GM21786 (cell line): ENCODE measurements around the gene PXYLP1.
"Not testable (repeated sequence)": the region's sequence is repeated elsewhere in the genome, so short reads cannot be mapped to it uniquely, and the experiment has no call there.

Experiments used
- ATAC-seq: cut with Tn5 transposase; IDR thresholded peaks from one replicate; pipeline ENCODE4 v1.9.1; 2021; ENCODE audit not compliant: unreplicated experiment

Gene PXYLP1

GRCh38 chr3:141291559-141292355 lies 60.1 kb downstream of the PXYLP1 start:
- ATAC-seq, result no peak

GRCh38 chr3:141292356-141293058 lies 60.9 kb downstream of the PXYLP1 start:
- no peak for ATAC-seq

DNA sequence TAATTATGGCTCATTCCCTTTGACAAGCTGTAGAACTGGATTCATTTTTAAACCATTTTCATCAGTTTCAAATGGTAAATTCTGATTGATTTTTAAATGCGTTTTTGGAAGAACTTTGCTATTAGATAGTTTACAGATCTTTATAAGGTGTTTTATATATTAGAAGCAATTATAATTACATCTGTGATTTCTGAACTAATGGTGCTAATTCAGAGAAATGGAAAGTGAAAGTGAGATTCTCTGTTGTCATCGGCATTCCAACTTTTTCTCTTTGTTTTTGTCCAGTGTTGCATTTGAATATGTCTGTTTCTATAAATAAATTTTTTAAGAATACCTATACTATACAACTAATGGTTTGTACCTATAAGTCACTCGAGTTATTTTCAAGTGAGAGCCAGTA lies 62.7 kb downstream of the PXYLP1 start:
- ATAC-seq, result no peak

DNA sequence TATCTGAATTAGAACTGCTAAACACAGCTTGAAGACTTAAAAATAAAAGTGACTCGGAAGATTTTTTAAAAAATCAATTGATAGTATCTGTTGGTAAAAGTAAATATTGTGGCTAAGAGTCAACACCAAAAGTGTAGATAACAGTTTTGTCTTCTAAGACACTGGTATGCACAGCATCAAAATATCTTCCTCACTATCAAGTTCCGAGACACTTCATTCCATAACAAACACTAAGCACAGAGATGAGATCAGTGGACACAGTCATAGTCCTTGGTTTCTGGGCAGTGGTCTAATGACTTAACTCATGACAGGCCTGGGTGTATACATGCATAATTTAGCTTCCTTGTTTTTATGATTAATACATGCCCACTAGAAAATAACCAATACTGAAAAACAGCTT lies 63.2 kb downstream of the PXYLP1 start:
- ATAC-seq, result no peak

DNA sequence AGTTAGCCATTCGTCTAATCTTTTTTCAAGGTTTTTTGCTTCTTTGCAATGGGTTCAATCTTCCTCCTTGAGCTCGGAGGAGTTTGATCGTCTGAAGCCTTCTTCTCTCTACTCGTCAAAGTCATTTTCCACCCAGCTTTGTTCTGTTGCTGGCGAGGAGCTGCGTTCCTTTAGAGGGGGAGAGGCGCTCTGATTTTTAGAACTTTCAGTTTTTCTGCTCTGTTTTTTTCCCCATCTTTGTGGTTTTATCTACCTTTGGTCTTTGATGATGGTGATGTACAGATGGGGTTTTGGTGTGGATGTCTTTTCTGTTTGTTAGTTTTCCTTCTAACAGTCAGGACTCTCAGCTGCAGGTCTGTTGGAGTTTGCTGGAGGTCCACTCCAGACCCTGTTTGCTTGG lies 68.8 kb downstream of the PXYLP1 start:
- ATAC-seq, result not testable (repeated sequence)

GRCh38 chr3:141302364-141303141 lies 70.9 kb downstream of the PXYLP1 start:
- no peak for ATAC-seq

DNA sequence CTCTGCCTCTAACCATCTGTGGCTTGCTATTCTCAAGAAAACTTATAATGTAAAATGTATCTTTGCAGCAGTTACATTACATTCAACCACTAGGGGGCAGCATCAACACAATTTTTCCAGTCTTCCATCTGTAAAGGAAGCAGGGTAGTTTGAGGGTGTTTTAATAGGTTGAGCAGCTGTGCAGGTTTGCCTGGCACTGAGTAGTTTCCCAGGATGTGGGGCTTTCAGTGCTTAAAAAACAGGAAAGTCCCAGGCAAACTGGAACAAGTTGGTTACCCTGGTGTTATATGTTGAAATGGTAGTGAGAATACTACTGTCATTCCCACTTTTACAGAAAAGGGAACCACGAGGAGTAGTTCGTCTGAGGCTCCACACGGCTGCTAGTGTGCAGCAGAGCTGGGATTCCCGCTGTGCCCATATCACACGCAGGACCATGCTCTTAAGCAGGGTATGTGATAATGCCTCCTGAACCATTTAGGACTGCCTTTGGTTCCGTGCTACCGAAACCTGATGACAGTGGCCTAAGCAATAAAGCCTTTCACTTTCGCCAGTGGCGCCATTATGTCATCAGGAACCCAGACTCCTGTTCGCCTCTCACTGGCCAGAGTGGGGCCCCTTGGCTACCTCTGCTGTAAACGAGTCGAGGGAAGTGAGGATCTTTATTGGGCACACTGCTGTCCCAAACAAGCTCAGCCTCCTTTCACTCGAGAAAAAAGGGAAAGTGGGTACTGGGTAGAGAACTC lies 72.0 kb downstream of the PXYLP1 start:
- no peak for ATAC-seq

DNA sequence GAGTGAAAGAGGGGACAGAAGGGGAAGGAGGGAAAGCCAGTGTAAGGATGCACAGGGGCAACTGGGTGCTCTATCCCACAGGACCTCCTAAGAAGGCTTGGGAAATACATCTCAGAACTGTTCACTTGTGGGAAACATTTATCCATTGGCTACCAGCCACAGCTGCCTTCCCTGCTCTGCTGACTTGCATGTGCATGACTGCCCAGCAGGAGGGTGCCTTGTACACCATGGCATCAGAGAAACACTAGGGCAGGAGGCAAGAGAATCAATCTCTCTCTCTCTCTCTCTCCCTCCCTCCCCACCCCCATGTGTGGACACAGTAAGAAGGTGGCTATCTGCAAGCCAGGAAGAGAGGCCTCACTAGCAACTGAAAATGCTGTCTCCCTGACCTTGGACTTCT lies 73.8 kb downstream of the PXYLP1 start:
- no peak for ATAC-seq

- no peak for ATAC-seq
Observed at GRCh38 chr3:141306276-141306675, 74.7 kb downstream of the PXYLP1 start.

DNA sequence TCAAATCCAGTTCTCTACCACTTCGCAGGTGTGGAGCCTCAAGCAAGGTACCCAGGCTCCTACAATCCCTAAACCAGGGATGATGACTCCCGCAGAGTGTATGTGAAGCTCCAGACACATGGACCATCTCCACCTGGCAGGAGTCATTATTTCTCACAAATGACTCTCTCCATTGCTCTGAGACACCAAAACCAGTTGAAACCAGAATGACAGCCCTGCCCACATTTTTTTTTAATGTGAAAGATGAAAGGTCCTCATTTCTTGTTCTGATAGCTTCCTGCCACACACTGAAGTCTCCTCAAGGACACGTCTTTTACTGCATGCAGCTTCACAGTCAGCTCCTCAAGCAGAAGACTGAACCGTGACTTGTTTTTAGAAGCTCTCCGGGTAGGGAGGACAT lies 75.3 kb downstream of the PXYLP1 start:
- ATAC-seq, result no peak

GRCh38 chr3:141307351-141308059 lies 75.9 kb downstream of the PXYLP1 start:
- no peak for ATAC-seq

GRCh38 chr3:141308588-141309218 lies 77.1 kb downstream of the PXYLP1 start:
- no peak for ATAC-seq

DNA sequence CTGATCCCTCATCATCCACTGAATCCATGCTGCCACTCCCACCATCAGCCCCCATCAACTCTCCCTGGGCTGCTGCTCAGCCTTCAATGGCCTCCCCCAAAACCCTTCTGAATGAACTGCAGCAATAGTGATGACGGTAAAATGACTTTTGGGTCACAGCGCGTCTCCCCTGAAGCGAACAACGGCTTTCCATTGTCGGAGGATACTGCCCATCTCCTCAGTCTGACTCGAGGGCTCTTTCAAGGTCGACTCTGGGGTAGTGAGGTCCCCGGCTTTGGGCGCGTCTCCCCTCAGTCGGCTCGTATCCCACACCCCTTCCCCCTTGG lies 79.5 kb downstream of the PXYLP1 start:
- no peak for ATAC-seq

- ATAC-seq, result peak; percentile 99
Observed at GRCh38 chr3:141311496-141312353, 80.1 kb downstream of the PXYLP1 start.

DNA sequence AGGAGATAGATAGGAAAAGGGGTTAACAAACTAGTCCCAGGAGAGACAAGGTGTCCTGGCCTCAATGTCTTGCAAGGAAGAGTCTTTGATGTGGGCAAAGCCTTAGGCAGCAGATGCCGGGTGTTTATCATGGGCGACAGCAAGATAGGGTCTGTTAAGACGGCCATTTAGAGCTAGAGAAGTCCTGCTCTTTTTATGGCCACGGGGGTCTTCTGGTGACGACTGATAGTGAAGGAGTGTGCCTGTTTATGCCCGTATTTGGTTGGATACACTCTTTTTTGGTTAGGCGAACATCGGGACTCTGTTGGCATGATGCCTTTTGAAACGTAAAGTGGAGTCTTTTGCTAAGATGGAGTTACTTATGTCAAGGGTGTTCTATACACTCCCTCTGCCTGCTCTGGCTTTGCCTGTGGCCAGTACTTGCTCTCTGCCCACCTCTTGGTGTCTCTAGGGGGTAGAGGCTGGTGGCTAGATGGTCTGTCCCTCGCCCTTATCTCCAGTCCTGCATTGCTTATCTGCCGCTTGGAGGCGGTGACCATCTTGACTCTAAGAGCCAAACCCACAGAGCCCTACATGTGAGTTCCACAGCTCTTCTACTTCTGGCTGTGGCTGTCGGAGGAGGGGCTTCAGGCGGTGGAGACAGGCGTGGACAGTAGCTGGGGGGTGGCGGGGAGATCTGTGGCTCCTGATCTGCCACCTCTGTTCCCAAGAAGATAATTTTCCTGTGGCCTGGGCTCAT lies 80.9 kb downstream of the PXYLP1 start:
- ATAC-seq, result no peak

- no peak for ATAC-seq
Observed at GRCh38 chr3:141313093-141313683, 81.6 kb downstream of the PXYLP1 start.

- ATAC-seq, result not testable (repeated sequence)
Observed at GRCh38 chr3:141314415-141314814, 82.8 kb downstream of the PXYLP1 start.

DNA sequence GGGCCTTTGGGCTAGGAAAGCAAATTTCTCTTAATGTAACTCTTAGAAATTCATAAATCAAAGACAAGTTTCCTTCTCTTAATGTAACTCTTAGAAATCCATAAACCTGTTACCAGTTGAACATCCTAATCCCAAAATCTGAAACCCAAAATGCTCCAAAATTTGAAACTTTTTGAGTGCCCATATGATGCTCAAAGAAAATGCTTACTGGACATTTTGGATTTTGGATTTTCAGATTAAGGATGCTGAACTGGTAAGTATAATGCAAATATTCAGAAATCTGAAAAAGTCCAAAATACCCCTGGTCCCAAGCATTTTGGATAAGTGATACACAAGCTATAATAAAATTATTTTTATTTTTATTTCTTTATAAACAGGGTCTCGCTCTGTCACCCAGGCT lies 85.2 kb downstream of the PXYLP1 start:
- ATAC-seq, result no peak
